Amniotic stem cell (primary cell): ENCODE data around the gene SUMF1.

Experiments used
- DNase-seq: peaks from one replicate; lab custom pipeline; 2025; lab: John Stamatoyannopoulos, UW

The SUMF1 gene

DNA sequence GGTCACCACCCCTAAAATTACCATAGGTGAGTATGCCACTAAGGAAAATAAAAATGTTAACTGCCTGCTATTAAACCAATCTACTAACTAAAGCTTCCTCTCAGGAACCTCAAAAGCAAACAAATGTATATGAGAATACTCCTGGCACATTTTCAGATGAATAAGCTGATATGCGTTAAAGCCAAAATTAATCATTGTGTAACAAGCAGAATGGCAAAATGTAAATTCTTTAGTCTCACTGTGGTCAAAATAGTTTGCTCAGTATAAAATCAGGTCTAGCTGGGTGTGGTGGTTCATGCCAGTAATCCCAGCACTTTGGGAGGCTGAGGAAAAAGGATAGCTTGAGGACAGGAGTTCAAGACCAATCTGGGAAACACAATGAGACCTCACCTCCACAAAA is 53.6 kb downstream of the SUMF1 start:
- DNase-seq: no peak

DNA sequence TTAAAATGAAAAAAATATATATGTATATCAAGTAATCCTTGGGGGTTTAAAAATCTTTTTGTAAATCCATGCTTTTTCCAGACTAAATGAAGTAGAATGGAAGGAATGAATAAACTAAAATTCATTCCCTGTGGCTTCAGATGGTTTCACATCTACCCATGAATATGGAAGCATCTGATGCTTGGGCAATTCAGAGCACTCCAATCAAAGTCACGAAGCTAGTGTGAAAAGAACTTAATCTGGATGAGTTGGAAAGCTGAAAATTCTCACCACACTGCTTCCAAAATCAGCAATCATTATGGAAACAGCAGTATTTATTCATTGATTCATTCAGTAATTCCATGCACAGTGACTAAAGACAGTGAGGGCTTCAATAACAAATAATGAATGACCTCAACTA is 55.2 kb downstream of the SUMF1 start:
- DNase-seq: no peak

GRCh38 chr3:4411236-4411635 is 55.8 kb downstream of the SUMF1 start:
- no peak for DNase-seq

GRCh38 chr3:4410606-4411005 is 56.5 kb downstream of the SUMF1 start:
- no peak for DNase-seq

GRCh38 chr3:4409971-4410573 is 57.0 kb downstream of the SUMF1 start:
- no peak for DNase-seq

- DNase-seq: no peak
Measured at GRCh38 chr3:4409415-4409814, 57.7 kb downstream of the SUMF1 start.

- no peak for DNase-seq
Measured at GRCh38 chr3:4408958-4409357, 58.1 kb downstream of the SUMF1 start.

DNA sequence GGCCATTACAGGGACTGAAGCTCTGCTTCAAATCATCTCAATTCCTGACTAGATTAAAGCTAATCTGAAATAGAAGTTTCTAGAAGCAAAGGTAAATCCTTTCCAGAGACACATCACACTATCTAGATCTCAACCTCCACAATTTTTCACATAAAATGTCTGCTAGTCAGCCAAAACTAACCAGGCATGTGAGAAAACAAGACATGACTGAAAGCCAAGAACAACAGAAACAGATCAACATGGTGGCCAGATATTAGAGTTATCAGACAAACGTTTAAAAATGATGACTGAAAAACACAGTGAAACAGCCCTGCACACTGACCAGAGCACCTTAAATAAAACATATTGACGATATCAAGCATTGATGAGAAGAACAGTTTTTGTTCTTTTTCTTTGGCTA is 59.1 kb downstream of the SUMF1 start:
- DNase-seq: no peak

- DNase-seq: no peak
Measured at GRCh38 chr3:4406746-4407568, 60.1 kb downstream of the SUMF1 start.

GRCh38 chr3:4404881-4405280 is 62.2 kb downstream of the SUMF1 start:
- DNase-seq: no peak

GRCh38 chr3:4401441-4401840 is 65.6 kb downstream of the SUMF1 start:
- no peak for DNase-seq

DNA sequence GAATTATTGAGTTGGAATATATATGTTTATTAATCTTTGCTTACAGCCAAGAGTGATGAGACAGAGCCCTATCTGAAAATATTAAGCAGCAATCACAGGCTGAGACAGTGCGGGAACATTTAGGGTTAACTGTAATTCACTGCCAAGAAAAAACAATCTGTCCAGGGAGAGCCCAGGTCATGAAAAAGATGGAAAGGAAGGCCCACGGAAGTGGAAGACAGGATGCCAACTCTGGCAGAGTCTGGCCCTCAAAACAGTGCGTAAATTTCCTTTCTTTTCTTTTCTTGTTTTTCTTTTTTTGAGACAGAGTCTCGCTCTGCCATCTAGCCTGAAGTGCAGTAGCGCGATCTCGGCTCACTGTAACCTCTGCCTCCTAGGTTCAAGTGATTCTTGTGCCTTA is 67.6 kb downstream of the SUMF1 start:
- DNase-seq: no peak

- DNase-seq: no peak
Measured at GRCh38 chr3:4398941-4399245, 68.2 kb downstream of the SUMF1 start.

DNA sequence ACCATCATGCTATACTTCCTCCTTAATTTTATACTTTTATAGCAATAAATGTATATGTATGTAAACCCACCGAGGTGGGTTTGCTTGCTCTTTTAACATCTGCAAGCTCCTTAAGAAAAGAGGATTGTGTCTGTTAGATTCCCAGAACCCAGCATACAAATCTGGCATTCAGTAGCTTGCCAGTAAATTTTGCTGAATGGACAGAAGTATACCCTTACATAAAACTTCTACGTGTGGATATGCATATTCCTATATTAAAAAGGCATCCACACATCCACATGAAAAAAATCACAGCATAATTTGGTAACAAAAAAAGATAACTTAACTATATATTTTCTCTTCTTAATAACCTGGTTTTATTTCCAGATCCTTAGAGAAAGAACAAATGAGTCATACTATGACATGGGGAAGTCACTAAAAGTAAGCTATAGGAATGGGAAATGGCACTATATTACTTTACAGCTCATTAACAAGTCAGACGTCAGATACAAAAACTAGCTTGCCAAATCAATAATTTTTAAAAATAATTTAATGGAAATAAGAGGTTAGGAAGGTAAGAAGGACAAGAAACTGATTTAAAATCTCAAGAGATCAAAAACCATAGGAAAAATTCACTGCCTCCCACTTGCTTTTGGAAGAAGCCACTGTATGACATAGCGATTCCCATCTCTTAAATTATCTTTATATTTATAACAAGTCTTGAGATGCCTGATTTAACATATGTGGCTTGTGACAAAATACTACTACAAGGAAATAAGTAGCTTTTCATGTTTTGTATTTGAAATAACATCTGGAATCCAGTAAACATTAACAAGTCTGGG is 68.7 kb downstream of the SUMF1 start:
- no peak for DNase-seq

DNA sequence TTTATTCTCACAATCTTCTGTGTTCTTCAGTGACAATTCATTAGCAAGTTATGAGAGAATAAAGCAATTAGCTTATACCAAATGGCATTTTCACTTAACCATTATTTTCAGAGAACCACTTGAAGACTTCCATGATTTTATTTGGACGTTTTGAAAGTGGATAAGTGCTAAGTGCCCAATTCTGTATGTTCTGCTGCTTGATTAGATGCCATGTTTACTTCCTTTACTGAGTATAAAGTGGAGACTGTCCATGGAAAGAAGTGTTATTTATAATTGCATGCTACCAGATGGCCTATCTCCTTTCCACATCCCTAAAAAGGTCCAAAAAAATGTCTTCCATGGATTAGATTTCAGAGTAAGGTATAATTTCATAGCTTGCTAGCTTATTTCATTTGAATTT is 69.6 kb downstream of the SUMF1 start:
- DNase-seq: no peak

DNA sequence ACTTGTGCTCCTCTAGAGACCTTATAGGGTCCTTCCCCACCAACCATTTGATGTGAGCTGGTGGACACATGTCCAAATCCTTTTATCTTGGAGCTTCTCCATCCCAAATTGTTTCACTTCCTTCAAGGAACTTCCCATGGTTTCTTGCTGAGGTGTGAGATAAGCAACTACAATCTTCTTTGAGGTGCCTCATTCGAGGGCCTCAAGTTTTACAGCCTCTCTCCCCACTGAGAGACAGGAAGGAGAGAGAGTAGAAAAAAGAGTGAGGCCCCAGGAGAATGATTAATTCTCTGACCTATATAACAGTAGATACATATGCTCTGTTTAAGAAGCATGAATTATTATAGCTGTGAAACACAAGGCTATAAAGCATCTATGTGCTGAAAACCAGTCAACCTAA is 70.5 kb downstream of the SUMF1 start:
- no peak for DNase-seq

- DNase-seq: no peak
Measured at GRCh38 chr3:4396006-4396405, 71.1 kb downstream of the SUMF1 start.

DNA sequence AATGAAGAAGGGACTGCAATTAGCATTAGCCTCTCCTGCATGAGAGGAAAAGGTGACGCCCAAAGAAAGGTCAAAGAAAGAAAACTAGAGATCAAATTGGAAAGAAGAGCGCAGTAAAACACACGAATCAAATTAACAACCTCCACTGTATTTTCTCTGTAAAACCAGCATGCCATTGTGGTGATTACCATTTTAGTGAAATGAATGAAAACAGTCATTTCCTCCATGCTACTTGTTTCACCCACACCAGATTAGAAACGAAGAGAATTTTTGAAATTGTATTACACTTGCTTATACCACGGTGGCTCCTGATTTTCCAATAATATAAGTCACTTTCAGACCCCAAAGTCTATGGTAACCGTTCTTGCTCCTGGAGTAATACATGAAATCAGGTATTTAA is 71.6 kb downstream of the SUMF1 start:
- DNase-seq: no peak

- no peak for DNase-seq
Measured at GRCh38 chr3:4394567-4394966, 72.5 kb downstream of the SUMF1 start.

- DNase-seq: no peak
Measured at GRCh38 chr3:4394048-4394447, 73.0 kb downstream of the SUMF1 start.

GRCh38 chr3:4392992-4393391 is 74.1 kb downstream of the SUMF1 start:
- DNase-seq: no peak

DNA sequence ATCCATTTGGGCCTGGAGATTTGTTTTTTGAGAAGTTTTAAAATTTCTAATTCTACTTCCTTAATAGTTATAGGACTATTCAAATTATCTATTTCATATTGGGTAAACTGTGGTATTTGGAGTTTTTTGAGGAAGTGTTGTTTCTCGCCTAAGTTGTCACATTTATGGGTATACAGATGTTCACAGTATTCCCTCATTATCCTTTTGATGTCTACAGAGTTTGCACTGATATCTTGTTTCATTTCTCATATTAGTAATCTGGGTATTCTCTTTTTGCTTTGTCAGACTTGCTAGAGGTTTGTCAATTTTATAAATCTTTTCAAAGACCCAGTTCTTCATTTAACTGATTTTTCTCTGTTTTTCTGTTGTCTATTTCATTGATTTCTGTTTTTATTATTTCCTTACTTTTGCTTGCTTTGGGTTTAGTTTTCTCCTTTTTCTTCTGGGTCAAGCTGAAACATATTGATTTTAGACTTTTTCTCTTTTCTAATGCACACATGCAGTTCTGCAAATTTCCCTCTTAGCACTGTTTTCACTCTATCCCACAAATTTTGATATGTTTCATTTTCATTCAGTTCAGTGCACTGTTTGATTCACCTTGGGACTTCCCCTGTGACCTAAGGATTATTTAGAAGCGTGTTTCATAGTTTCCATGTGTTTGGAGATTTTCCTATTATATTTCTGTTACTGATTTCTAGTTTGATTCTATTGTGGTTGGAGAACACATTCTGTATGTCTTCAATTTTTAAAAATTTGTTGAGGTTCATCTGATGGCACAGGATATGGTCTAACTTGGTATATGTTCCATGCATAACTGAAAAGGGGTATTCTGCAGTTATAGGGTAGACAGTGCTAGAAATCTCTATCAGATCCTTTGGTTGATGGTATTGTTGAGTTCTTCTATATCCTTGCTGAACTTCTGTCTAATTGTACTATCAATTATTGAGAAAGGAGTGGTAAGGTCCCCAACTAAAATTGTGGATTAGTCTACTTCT is 79.6 kb downstream of the SUMF1 start:
- DNase-seq: no peak
